Measurements from ENCODE around the gene HSPA14.

DNA sequence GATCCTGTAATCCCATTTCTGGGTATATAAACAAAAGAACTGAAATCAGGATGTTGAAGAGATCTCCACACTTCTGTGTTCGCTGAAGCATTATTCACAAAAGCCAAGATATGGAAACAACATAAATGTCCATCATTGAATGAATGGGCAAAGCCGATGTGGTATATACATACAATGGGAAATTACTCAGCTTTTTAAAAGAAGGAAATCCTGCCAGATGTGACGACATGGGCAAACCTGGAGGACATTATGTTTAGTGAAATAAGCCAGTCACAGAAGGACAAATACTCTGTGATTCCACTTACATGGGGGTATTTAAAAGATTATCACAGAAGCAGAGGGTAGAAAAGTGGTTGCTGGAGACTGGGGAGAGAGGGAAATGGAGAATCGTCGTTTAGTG lies 39.5 kb upstream of the HSPA14 start:
- no peak for TF ChIP-seq SIN3A (conservative IDR thresholded peaks at IDR 0.05 in 1 of 2, IDR thresholded peaks at IDR 0.05 in 1 of 2; ENCODE audit: low read depth in 1 of 2, low read length in 2 of 2)
- TF ChIP-seq, protein P1, sequence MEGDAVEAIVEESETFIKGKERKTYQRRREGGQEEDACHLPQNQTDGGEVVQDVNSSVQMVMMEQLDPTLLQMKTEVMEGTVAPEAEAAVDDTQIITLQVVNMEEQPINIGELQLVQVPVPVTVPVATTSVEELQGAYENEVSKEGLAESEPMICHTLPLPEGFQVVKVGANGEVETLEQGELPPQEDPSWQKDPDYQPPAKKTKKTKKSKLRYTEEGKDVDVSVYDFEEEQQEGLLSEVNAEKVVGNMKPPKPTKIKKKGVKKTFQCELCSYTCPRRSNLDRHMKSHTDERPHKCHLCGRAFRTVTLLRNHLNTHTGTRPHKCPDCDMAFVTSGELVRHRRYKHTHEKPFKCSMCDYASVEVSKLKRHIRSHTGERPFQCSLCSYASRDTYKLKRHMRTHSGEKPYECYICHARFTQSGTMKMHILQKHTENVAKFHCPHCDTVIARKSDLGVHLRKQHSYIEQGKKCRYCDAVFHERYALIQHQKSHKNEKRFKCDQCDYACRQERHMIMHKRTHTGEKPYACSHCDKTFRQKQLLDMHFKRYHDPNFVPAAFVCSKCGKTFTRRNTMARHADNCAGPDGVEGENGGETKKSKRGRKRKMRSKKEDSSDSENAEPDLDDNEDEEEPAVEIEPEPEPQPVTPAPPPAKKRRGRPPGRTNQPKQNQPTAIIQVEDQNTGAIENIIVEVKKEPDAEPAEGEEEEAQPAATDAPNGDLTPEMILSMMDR (IDR thresholded peaks at IDR 0.05; ENCODE audit: control extremely low read depth in 1 of 3, insufficient read depth in 1 of 3, low read depth in 1 of 3, low read length in 3 of 3) = no peak
- no peak for TF ChIP-seq POLR2A (IDR thresholded peaks at IDR 0.05; ENCODE audit: control extremely low read depth in 1 of 2, low read depth in 2 of 2, low read length in 2 of 2)
- no peak for TF ChIP-seq SIX5 (IDR thresholded peaks at IDR 0.05; ENCODE audit: low read depth, low read length)
- TF ChIP-seq RAD21 (IDR thresholded peaks at IDR 0.05 in 1 of 2, conservative IDR thresholded peaks at IDR 0.05 in 1 of 2; ENCODE audit: low read depth in 2 of 2, low read length in 2 of 2) = no peak
- no peak for TF ChIP-seq TAF1 (IDR thresholded peaks at IDR 0.05; ENCODE audit: low read depth, low read length)
- TF ChIP-seq, protein P2, sequence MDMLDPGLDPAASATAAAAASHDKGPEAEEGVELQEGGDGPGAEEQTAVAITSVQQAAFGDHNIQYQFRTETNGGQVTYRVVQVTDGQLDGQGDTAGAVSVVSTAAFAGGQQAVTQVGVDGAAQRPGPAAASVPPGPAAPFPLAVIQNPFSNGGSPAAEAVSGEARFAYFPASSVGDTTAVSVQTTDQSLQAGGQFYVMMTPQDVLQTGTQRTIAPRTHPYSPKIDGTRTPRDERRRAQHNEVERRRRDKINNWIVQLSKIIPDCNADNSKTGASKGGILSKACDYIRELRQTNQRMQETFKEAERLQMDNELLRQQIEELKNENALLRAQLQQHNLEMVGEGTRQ (IDR thresholded peaks at IDR 0.05; ENCODE audit: low read length) = no peak
- TF ChIP-seq, protein P3, sequence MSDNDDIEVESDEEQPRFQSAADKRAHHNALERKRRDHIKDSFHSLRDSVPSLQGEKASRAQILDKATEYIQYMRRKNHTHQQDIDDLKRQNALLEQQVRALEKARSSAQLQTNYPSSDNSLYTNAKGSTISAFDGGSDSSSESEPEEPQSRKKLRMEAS (IDR thresholded peaks at IDR 0.05) = no peak
- no peak for TF ChIP-seq EZH2 (IDR thresholded peaks at IDR 0.05; ENCODE audit: low read depth, low read length, severe bottlenecking)
- TF ChIP-seq EP300 (IDR thresholded peaks at IDR 0.05; ENCODE audit: borderline replicate concordance in 1 of 2, low read depth in 2 of 2, low read length in 2 of 2) = no peak

Measured in H1 (cell line).